Prostate gland (tissue), 2 donors: ENCODE results near the gene TCF7L2.

ENCODE experiments used
- CTCF ChIP-seq, 4 experiments: fragments of 200-600 bp in 2 of 4; fragments of 450-650 bp in 2 of 4; sonication (generic) in 2 of 4; IDR thresholded peaks; 1 replicate in 3 of 4; 2 replicates in 1 of 4; pipeline ENCODE4 v1.5.1; 2016 to 2019; ENCODE audit warnings: antibody characterized with exemption in 4 of 4, mild to moderate bottlenecking in 2 of 4, moderate library complexity in 2 of 4
- POLR2AphosphoS5 ChIP-seq: sonication (generic); formaldehyde crosslinking; IDR thresholded peaks from one replicate; pipeline ENCODE4 v1.6.1; 2017; ENCODE audit warnings: antibody characterized with exemption

- TF ChIP-seq CTCF (IDR thresholded peaks at IDR 0.05) (no peak), POLR2AphosphoS5 (no peak)
Measured at GRCh38 chr10:113038985-113039384, 88.9 kb downstream of the TCF7L2 start.
